Measurements from ENCODE around the gene GABRA4.

- TF ChIP-seq CTCF (IDR thresholded peaks at IDR 0.05; ENCODE audit: low read length), result no peak
- no peak for TF ChIP-seq EZH2 (optimal IDR thresholded peaks at IDR 0.05; ENCODE audit: low read depth, low read length)
- no peak for TF ChIP-seq EZH2phosphoT487 (IDR thresholded peaks at IDR 0.05; ENCODE audit: low read length)
Observed at GRCh38 chr4:46967631-46968030, 25.8 kb downstream of the GABRA4 start.

Measured in MM.1S (cell line).